HCT116 (cell line): ENCODE measurements around the gene CDH13.

Experiments used
- EZH2 ChIP-seq: fragments of 200-600 bp; sonication (generic); IDR thresholded peaks from 2 replicates; pipeline ENCODE4 v1.6.1; 2017; ENCODE audit warnings: antibody characterized with exemption, mixed run types
- POLR2AphosphoS5 ChIP-seq: IDR thresholded peaks from 2 replicates; pipeline ENCODE4 v1.6.1; 2011; ENCODE audit warnings: mild to moderate bottlenecking, low read depth, low read length, moderate library complexity
- TF ChIP-seq, protein P1 (sequence below), 3 experiments: fragments of 200-600 bp in 1 of 3; sonication (generic) in 1 of 3; IDR thresholded peaks in 2 of 3; conservative IDR thresholded peaks in 1 of 3; 2 replicates each; pipeline ENCODE4 v1.5.1; 2012 to 2017; ENCODE audit warnings: low read depth in 2 of 3, low read length in 2 of 3, antibody characterized with exemption in 1 of 3, borderline replicate concordance in 1 of 3, control low read depth in 1 of 3, mild to moderate bottlenecking in 1 of 3, mixed read lengths in 1 of 3, mixed run types in 1 of 3, moderate library complexity in 1 of 3; ENCODE audit not compliant: insufficient read depth in 1 of 3
- TF ChIP-seq, protein P2 (sequence below): IDR thresholded peaks from 2 replicates; pipeline ENCODE4 v1.6.1; 2012

DNA sequence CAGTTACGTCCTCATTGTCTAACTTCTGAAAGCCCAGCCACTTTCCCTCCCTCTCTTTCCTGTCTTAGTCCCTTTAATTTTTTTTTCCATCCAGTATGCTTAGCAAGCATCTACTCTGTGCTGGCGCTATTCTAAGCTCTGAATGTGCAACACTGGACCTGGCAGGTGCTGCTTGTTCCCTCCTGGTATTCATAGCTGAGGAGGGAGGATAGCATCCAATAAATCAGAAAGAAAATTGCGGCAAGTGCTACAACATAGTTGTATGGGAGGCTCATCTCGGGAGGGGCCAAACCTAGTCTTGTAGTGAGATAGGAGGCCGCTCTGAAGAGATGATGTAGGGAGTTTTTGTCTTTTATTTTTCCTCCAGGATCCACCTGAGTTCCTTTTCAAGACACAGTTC, 723.7 kb downstream of the CDH13 start:
- TF ChIP-seq POLR2AphosphoS5, result no peak
- TF ChIP-seq EZH2, result no peak
- TF ChIP-seq, protein P1, sequence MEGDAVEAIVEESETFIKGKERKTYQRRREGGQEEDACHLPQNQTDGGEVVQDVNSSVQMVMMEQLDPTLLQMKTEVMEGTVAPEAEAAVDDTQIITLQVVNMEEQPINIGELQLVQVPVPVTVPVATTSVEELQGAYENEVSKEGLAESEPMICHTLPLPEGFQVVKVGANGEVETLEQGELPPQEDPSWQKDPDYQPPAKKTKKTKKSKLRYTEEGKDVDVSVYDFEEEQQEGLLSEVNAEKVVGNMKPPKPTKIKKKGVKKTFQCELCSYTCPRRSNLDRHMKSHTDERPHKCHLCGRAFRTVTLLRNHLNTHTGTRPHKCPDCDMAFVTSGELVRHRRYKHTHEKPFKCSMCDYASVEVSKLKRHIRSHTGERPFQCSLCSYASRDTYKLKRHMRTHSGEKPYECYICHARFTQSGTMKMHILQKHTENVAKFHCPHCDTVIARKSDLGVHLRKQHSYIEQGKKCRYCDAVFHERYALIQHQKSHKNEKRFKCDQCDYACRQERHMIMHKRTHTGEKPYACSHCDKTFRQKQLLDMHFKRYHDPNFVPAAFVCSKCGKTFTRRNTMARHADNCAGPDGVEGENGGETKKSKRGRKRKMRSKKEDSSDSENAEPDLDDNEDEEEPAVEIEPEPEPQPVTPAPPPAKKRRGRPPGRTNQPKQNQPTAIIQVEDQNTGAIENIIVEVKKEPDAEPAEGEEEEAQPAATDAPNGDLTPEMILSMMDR (IDR thresholded peaks at IDR 0.05 in 2 of 3, conservative IDR thresholded peaks at IDR 0.05 in 1 of 3; ENCODE audit: borderline replicate concordance in 1 of 3, insufficient read depth in 1 of 3, low read depth in 2 of 3, low read length in 2 of 3), result no peak
- TF ChIP-seq, protein P2, sequence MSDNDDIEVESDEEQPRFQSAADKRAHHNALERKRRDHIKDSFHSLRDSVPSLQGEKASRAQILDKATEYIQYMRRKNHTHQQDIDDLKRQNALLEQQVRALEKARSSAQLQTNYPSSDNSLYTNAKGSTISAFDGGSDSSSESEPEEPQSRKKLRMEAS, result no peak
